ENCODE measurements around the gene FAM162B. TPM values are rescaled to one million over a fixed set of nuclear protein-coding genes. Genes with fewer than 3 reads are reported as not detected.

Gene FAM162B
- total and polyA plus RNA-seq, 12 donors = 1.3 to 8.0 (median 2.7) TPM

DNA sequence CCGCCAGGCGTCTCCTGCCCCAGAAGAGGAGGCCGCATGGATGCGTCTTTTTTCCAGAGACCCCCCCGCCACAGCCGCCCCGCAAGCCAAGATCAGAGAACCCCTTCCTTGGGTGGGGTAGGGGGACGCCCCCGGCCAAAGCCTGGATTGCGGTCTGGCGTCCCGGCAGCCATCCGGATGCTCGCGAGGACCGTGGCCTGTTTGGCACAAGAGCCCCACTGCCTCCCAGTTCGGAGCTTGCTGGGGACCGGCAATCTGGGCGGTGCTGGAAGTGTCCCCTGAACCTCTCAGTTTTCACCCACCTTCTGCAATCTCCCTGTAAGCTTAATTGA is 924 bp downstream of the FAM162B start:
- peaks cover 0 to 24% (median 15%) of the 10 kb centered on the region in 9 donors for H3K4me1 ChIP-seq
- H3K9me3 ChIP-seq = no peaks in the 10 kb centered on the region
- 18% methylated on average over 19 of the region's 19 CpGs for WGBS, 2 donors
- intact Hi-C loops (cut with DNase I) = no loop called here
- ATAC-seq (peak; percentile 14 to 55 (median 35)), DNase-seq (peak in 1 of 2 donors; percentile 24)
- H3K27ac ChIP-seq = peak overlapping the region in 9 of 10 donors; percentile 59 to 81 (median 68)
- peaks cover 8 to 65% (median 40%) of the 10 kb centered on the region in 7 donors for H3K27me3 ChIP-seq
- TF ChIP-seq, protein P1, sequence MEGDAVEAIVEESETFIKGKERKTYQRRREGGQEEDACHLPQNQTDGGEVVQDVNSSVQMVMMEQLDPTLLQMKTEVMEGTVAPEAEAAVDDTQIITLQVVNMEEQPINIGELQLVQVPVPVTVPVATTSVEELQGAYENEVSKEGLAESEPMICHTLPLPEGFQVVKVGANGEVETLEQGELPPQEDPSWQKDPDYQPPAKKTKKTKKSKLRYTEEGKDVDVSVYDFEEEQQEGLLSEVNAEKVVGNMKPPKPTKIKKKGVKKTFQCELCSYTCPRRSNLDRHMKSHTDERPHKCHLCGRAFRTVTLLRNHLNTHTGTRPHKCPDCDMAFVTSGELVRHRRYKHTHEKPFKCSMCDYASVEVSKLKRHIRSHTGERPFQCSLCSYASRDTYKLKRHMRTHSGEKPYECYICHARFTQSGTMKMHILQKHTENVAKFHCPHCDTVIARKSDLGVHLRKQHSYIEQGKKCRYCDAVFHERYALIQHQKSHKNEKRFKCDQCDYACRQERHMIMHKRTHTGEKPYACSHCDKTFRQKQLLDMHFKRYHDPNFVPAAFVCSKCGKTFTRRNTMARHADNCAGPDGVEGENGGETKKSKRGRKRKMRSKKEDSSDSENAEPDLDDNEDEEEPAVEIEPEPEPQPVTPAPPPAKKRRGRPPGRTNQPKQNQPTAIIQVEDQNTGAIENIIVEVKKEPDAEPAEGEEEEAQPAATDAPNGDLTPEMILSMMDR (IDR thresholded peaks at IDR 0.05) = no peak
- peak overlapping the region; percentile 33 to 69 (median 58) for H3K4me3 ChIP-seq
- peaks cover 0 to 4% (median 0%) of the 10 kb centered on the region in 9 donors for H3K36me3 ChIP-seq

DNA sequence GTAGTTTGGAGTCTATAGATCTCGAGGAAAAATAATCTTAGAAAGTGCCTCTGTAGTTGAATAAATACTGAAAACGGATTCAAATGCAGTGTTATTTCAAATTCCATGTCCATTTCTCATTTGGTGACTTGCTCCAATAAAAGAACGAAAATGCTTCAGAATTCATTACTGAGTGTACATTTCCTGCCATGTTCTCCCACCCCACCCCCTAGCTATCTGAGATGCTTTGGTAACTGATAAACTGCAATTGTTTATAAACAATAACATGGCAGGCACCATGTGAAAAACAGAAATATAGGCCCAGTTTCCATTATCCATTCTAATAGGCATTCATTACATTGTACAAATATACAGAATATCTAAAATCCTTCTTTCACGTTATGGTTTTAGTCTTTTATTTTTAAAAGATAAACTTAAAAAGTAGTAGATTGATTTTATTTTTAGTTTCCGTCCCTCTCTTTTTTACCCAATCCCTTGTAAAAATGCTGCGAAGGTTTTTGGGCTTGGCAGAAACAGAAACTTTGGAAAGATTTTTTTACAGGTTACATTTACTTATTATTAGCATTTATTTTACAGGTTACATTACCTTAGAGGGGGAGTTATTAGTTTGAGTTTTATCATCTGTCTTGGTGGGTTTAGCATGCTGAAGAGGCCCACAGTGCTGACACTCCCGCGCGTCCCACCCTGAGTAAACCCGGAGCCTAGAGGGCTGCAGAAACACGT is 1.5 kb downstream of the FAM162B start:
- DNase-seq (no peak), ATAC-seq (peak in 3 of 8 donors; percentile 38 to 56 (median 46))
- WGBS, 2 donors = 68 to 78% methylated on average over 11 of the region's 11 CpGs
- Histone ChIP-seq H3K36me3 (peaks cover 0 to 4% (median 0%) of the 10 kb centered on the region in 9 donors), H3K9me3 (no peaks in the 10 kb centered on the region), H3K4me1 (peaks cover 0 to 24% (median 15%) of the 10 kb centered on the region in 9 donors), H3K27ac (peak overlapping the region in 8 of 10 donors; percentile 59 to 81 (median 72)), H3K4me3 (peak overlapping the region in 9 of 10 donors; percentile 52 to 69 (median 59)), H3K27me3 (peaks cover 8 to 65% (median 40%) of the 10 kb centered on the region in 7 donors)
- intact Hi-C loops (cut with DNase I) = no loop called here
- TF ChIP-seq, protein P1 (IDR thresholded peaks at IDR 0.05) = peak in 1 of 9 donors; percentile 5

DNA sequence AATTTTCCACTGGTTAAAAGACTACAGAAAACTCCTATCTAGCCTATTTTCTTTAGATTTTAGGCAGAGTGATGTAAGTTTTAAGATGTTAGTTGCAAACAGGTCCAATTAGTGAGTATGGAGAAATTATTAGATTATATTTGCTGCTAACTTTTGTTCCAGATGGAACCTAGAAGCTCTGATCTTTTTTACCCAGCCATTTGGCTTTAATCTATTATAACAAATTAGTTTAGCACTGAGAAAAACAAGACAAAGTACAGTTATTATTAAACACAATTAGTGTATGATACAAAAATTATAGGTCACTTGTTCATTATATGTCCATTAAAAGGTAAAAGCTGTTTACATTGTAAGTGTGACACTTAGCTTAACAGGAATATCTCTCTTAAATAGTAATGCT is 2.5 kb downstream of the FAM162B start:
- H3K27ac ChIP-seq = no peak overlapping the region
- no peaks in the 10 kb centered on the region for H3K9me3 ChIP-seq
- intact Hi-C loops (cut with DNase I) = no loop called here
- TF ChIP-seq, protein P1 (IDR thresholded peaks at IDR 0.05) = no peak
- ATAC-seq (no peak), DNase-seq (no peak)
- peaks cover 0 to 24% (median 15%) of the 10 kb centered on the region in 9 donors for H3K4me1 ChIP-seq
- peaks cover 8 to 62% (median 35%) of the 10 kb centered on the region in 7 donors for H3K27me3 ChIP-seq
- peaks cover 0 to 4% (median 0%) of the 10 kb centered on the region in 9 donors for H3K36me3 ChIP-seq
- H3K4me3 ChIP-seq = peak overlapping the region in 1 of 10 donors; percentile 68

DNA sequence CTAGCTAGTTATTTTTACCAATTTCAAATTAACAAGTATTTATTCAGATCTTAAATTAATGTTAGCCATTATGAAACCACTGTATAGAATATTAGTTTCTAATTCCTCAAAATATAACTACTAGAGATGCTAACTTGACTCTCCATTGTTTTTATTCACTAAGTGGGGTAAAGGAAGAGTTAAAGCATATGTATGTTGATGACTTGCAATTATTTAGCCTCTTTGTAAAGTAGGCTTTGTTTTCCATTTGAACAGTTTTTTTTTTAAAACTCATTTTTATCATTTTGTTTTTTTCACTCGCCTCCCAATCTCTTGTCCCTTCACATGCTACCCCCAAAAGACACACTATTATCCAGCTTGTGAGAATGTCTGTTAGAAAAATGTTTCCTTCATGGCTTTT is 3.3 kb downstream of the FAM162B start:
- intact Hi-C loops (cut with DNase I) = no loop called here
- H3K36me3 ChIP-seq = peaks cover 0 to 4% (median 0%) of the 10 kb centered on the region in 9 donors
- peaks cover 0 to 24% (median 15%) of the 10 kb centered on the region in 9 donors for H3K4me1 ChIP-seq
- peaks cover 8 to 54% (median 29%) of the 10 kb centered on the region in 7 donors for H3K27me3 ChIP-seq
- no peaks in the 10 kb centered on the region for H3K9me3 ChIP-seq
- TF ChIP-seq, protein P1 (IDR thresholded peaks at IDR 0.05) = no peak
- DNase-seq = no peak
- no peak overlapping the region for H3K4me3 ChIP-seq
- no peak for ATAC-seq
- H3K27ac ChIP-seq = no peak overlapping the region
- WGBS, 2 donors = 79 to 91% methylated on average over 1 of the region's 1 CpG
